HG03175 (cell line): ENCODE measurements around the gene GRID2.

Experiments
- ATAC-seq: cut with Tn5 transposase; IDR thresholded peaks from one replicate; pipeline ENCODE4 v1.9.1; 2021; ENCODE audit warnings: mild to moderate bottlenecking, moderate library complexity; ENCODE audit not compliant: unreplicated experiment

The GRID2 gene

DNA sequence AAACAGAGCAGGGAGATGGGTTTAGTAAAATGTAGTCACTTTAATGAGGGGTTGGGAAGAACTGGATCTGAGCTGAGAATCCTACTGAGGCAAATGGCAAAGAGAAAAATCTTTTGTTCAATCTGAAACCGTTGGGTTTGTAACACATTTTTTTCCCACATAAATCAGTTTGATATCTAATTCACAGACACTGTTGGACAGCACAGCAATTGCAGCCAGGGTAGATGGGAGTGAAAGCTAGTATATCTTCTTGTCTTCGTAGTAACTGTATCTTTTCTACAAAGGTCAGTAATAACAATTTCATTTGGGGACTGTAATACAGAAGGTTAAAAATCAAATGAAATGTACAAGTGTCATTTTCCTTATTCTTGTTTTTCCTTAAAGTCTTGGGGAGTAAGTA is 875.3 kb downstream of the GRID2 start:
- no peak for ATAC-seq

DNA sequence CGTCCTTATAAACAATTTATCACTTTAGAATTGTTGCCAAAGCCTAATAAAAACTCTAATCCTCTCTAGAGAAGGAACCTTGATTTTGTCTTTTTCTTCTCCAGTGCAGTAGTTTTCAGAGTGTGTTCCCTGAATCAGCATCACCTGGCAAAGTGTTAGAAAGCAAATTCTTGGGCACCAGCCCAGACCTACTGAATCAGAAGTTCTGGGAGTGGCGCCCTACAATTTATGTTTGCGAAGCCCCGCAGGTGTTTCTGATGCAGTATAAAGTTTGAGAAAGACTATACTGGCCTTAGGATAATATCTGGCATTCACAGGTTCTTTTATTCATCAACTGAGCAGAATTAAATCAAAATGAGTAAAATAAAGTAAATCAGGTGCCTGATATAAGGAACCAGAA is 879.0 kb downstream of the GRID2 start:
- ATAC-seq = no peak

DNA sequence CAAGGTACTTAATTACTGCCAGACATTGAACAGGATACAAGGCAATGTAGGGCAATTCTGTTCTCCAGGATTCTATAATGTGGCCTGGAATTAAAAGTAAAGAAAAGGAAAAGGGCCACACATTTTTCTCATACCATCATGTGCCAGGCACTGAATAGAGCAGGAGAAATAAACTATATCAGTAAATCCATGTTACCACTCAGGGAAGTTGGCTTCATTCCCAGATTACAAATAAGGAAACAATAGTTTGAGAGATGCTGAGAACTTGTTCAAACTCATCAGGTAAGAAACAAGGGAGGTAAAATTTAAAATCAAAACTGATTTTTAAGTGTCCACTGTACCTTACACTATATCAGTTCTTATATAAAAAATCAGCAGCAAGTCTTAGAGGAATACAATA is 879.8 kb downstream of the GRID2 start:
- no peak for ATAC-seq

DNA sequence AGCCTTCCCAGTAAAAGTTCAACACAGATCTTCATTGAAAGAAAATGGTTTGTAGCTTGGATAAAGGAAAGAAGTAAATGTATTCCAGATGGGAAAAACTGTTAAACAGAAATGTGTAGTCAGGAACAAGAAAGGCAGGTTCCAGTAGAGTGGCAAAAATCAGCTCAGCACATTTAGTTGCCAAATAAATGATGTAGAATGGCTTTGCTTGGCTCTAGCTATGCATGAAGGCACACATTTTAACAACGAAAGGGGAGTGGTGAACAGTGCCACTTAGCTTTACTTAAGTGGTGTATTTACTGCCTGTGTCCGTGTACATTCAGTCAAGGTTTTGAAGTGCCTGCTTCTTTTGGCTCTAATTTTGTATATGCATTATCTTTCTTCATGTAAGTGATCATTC is 880.3 kb downstream of the GRID2 start:
- no peak for ATAC-seq

DNA sequence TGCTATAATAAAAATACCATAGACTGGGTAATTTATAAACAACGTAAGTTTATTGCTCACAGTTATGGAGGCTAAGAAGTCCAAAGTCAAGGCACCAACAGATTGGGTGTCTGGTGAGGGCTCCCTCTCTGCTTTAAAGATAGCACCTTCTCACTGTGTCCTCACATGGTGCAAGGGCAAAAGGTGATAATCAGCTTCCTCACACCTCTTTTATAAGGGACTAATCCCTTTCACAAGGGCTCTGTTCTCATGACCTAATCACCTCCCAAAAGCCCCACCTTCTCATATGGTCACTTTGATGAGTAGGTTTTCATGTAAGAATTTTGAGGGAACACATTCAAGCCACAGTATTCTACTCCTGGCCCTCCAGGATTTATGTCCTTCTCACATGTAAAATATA is 883.1 kb downstream of the GRID2 start:
- no peak for ATAC-seq

DNA sequence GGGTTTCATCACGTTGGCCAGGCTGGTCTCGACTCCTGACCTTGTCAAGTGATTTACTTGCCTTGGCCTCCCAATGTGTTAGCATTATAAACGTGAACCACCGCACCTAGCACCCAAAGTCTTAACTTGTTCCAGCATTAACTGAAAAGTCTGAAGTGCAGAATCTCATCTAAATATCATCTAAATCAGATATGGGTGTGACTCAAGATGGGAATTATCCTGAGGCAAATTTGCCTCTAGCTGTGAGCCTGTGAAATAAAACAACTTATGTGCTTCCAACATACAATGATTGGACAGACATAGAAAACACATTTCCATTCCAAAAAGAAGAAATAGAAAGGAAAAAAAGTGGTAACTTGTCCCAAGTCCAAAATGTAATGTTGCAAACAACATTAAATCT is 883.7 kb downstream of the GRID2 start:
- ATAC-seq = no peak

DNA sequence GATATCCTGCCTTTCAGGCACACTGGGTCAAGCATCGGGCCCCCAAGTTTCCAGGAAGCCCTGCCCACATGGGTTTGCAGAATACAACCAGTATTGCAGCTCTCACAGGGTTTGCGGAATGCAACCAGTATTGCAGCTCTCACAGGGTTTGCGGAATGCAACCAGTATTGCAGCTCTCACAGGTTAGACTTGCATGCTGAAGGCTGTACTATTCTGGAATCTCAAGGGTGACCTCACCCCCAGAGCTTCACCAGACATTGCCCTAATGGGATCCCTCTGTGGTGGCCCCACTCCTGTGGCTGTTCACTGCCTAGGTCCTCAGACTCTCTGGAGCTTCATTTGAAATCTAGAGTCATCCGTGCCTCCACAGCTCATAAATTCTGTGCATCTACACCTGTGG is 884.1 kb downstream of the GRID2 start:
- ATAC-seq = no peak

DNA sequence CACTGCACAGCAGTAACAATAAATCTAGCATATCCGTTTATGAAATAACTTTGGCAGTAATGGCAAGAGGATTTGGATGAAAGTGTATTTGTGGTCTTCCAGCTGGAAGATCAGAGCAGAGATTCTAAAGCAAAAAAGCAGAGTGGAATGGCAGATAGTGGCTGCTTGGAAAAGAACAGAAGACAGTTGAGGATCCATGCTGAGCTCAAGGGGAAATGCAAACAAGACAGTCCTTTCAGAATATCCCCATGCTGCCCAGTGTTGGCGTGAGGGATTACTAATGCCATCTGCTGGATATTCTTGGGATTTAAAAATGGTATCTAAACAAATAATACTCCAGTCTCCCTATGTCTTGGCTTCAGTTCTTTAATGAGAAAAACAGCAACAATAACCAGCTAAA is 895.7 kb downstream of the GRID2 start:
- peak; percentile 55 for ATAC-seq

DNA sequence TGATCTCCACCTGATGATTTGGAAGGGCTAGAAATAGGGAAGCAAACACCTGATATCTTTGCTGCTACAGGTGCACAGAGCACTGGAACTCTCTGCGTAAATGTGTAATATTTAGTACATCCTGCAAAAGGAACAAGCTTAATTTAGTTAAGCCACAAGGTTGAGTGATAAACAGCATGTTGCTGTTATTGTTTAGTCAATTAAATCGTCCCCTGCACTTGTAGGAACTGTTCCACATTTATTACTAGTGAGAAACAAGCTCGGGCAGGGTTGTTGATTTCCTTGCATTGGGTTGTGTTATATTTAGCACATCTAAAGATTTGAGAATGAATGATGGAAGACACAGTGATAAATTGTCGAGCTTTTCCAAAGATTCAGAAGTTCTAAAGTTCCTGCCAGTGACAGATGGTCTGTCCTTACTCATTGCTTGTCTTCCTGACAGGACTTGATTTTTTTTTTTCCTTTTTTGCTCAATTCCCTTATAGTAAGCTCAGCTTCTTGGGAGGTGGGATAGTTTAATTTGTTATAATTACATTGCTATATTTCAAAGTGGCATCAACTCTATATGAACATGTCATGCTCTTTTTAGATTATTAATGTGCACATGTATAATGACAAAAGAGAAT is 897.8 kb downstream of the GRID2 start:
- no peak for ATAC-seq

DNA sequence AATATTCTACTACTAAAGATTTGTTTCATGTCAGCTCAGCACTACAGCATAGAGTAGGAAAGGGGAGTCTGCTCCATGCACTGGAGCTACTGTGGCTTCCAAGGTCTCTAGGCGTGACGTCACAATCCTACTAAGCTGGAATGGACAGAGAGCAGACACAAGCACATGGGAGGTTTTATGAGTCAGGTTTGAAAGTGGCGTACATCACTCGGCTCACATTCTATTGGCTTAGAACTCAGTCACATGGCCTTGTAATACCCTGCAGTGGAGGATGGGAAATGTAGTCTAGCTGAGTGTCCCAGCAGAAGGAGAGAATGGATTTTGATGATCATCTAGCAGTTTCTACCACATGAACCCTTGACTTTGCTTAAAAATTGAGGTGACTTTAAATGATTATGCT is 899.9 kb downstream of the GRID2 start:
- ATAC-seq = no peak

DNA sequence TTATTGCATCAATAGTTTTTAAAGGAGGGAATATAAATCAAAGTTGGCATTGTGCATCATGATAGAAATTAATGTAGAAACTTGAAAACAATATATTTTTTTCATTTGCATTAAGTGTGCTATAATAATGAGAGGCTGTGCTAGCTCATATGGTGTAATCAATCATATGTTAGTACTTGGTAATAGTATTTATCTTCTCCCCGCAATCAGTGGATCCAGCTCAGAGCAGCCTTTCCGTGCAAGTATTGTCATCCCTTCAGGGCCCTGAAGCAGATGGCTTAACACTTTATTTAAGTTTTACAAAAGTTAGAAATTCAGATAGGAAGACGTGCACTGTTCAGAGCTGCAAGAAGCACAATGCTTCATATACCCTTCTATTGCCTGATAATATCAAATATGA is 908.5 kb downstream of the GRID2 start:
- ATAC-seq = no peak

DNA sequence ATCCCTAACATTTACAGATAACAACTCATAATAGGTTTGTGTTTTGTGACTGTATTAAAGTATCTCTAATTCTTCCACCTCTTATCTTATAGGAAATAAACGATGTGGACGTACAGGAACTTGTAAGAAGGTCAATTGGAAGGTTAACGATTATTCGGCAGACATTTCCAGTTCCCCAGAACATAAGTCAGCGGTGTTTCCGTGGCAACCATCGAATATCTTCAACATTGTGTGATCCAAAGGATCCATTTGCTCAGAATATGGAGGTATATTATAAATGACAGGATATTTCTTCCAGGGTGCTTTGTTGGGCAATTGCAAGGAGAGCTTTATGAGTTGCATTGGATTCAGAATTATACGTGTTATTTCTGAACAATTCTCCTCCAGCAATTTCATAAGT is 912.9 kb downstream of the GRID2 start:
- no peak for ATAC-seq

DNA sequence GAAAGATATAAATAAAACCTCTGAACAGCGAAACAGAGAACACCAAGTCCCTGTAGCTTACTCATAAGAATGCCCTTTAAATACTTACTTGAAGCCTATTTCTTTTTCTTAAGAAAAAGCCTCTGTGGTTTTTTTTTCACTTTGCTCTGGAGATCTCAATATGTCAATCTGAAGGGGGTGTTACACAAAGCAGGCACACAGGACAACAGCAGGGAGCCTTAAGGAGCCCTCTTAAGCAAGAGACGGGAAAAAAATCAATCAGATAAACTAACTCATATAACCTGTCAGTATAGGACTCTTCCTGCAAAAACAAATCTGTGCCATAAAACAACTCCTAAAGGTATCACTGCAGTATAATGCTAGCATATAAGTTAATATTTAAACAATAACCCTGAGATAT is 913.7 kb downstream of the GRID2 start:
- no peak for ATAC-seq

DNA sequence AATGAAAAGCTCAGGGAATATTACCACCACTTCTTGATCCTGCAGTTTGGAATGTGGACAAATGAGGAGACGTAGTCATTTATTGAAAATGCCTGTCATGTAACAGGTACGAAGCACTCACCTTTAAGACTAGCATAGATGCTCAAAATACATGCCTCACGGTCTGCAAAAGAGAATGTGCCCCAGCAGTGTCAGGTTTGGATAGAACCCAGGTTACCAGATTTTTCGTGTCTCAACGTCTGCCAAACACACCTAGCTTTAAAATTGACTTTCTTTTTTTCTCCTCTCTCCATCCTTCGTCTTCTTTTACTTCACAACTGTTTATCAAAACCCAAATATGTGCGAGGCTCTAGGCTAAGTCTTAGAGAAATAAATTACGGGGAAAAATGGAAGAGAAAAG is 918.0 kb downstream of the GRID2 start:
- no peak for ATAC-seq

DNA sequence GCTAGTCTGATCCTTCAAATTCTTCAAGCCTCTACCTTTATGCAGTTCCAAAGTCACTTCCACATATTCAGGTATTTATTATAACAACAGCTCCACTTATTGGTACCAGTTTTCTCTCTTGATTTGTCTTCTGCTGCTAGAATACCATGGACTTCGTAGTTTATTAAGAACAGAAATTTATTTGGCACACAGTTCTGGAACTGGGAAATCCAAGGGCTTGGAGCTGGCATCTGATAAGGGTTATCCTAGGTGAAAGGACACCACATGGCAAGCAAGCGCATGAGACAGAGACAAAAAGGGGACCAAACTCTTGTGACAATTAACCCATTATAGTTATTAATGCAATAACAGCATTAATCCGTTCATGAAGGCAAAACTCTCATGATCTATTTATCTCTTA is 924.3 kb downstream of the GRID2 start:
- ATAC-seq = no peak

DNA sequence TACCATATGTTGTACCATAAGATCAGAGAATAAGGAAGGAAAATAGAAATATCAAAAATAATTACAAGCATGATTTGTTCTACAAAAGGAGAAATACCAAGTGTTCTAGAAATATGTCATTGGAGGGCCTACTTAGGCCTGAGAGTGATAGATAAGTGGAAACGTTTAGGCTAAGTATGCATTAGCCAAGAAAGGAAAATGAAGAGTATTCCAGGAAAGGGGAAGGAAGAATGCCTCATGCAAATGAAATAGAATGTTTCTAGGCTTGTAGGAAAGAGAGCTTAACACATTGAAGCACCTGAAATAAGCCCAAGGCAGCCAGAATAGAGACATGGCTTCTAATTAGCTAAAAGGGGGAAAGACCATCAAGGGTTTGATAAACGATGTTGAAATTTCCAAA is 929.1 kb downstream of the GRID2 start:
- no peak for ATAC-seq

DNA sequence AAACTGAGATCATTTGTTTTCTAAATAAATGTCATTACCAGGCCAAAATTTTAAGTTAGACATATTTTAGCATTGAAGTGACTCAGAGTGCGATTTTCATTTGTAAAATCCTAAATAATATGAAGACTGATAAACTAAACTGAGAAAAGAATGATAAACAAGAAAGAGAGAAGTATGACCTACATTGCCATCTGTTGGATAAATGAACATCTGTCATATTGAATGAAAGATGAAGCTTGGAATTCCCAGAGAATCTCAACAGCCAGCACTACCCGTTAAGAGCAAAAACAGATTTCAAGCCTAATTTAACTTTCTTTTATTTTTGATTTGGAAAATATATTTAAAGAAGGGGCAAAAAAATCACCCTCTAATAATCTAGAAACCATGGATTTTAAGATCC is 933.8 kb downstream of the GRID2 start:
- ATAC-seq = no peak

DNA sequence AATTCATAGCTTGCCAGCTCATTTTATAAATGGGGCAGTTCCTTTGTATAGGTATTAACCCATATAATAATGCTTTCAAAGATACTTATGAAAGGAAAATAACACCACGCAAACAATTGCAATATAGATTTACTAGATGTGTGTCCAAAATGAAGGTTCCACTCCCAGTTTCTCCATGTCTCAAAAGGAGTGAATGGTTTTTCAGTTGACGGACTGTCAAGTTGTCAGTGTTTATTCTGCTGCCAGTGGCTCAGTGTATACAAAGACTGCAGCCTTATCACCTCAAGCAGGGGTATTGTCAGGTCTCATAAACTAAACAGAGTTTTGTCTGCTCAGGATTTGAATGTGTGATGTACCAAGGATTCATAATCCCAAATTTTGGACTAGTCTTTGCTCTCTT is 939.5 kb downstream of the GRID2 start:
- no peak for ATAC-seq

DNA sequence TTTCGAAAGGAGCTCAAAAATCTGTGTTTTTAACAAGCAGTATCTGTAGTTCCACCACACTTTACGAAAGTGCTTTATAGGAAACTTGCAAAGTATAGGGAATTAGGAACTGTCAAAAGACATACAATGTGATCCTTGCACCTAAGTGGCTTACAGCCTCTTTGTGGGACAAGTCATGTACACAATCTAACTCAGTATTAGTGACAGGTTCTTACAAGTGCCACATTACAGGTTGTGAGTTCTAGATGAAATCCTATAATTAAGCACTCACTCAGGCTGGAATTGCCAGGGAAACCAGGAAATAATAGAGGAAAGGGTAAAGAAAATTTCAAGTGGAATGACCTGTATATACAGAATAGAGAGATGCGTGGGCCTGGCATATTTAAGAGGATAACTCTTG is 957.4 kb downstream of the GRID2 start:
- ATAC-seq = no peak

DNA sequence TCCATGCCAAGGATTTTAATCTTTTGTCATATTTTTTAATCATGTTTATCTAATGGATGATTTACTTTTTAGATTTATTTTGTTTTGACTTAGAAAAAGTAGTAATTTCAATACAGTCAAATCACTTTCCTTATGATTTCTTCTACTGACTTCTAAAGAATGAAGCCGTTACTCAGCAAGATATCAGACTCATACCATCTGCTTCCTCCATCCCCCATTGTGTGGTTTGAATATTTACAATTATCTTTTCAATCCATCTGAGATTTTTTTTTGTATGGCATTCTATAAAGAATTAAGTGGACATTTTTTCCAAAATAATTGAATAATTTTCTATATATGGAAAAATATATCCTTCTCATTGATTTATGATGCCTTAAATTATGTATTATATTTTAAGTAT is 959.4 kb downstream of the GRID2 start:
- ATAC-seq = no peak

DNA sequence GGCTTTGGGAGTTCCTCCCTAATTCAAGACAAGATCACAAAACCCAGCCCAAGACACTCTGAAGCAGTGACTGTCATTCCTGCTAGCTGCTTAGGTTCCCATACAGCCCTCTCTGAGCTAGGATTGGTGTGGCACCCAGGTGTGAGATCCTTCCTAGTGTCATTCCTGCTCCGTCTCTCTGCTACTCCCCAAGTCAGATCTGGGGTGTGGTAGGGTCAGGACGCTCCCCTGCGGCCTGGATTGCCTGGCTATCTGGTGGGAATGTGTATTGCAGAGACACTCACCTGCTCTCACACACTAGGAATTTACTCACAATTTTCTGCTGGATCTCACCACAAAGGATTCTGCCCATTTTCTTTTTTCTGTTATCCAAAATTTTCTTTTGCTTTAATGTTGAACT is 964.0 kb downstream of the GRID2 start:
- no peak for ATAC-seq

DNA sequence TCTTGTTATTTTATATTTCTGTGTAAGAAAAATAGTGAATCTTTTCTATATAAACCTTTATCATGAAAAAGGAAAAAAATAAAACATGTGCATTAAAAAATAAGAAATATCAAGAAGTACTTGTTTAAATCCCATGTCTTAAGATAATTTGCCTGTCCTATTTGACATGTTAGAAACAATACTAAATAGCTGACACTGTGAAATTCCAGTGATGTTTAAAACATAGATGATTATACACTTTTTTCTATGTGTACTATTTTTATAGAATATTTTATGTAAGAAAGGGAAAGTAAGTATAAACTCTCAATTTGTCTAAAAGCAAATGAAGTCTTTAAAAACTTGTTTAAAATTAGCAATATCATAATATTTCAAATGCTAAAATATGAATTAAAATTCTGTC is 981.6 kb downstream of the GRID2 start:
- ATAC-seq = no peak

DNA sequence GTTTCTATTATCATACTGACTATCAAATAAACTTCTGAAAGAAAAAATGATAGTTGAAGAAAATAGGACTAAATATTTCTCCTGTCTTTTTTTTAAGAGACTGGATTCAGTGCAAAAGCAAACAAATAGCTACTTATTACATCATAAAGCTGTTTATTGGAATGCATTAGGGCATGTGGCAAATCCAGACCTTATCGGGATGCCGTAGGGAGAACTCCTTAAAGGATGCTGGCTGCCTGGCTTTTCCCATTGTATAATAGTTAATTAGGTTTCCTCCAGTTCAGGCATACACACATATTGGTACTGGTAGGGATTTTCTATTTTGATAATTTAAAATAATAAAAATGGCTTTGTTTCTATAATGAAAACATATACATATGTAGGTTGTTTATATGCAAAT is 985.5 kb downstream of the GRID2 start:
- no peak for ATAC-seq

DNA sequence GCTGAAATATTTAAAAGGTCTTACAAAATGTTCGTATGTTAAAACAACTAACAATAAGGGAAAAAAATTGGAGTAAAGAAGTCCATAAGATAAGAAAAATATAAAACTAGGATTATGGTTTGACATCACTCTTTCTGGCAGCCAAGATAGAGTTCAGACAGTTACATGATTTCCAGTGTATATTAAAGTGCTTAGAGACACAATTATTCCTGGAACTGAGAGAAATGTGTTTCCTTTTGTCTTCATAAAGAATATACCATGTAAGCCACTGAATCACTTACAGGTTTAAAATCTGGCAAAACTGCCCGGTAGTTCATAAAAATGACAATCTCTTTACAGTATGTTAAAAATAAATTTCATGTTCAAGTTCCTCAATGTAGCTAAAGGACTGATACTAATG is 986.1 kb downstream of the GRID2 start:
- no peak for ATAC-seq
